Measurements from ENCODE around the gene DSG2.
A peak's percentile ranks its signal among the peaks of the same experiment; 100 is the strongest.
"Not testable (repeated sequence)": the region's sequence is repeated elsewhere in the genome, so short reads cannot be mapped to it uniquely, and the experiment has no call there.

The DSG2 gene

GRCh38 chr18:31497836-31498573 is at the start of gene DSG2:
Gene DSG2 (plus strand): TSS chr18:31498177. CDS start chr18:31498252, 75 bp downstream.
- peak; percentile 6 to 67 (median 66) for DNase-seq

GRCh38 chr18:31450409-31450808 is 47.6 kb upstream of the DSG2 start:
- DNase-seq = no peak

GRCh38 chr18:31451625-31452024 is 46.4 kb upstream of the DSG2 start:
- DNase-seq = no peak

GRCh38 chr18:31454066-31454708 is 43.8 kb upstream of the DSG2 start:
- DNase-seq = no peak

- no peak for DNase-seq
Observed at GRCh38 chr18:31469629-31470028, 28.3 kb upstream of the DSG2 start.

- no peak for DNase-seq
Observed at GRCh38 chr18:31478688-31479087, 19.3 kb upstream of the DSG2 start.

- DNase-seq = no peak
Observed at GRCh38 chr18:31482051-31482450, 15.9 kb upstream of the DSG2 start.

- DNase-seq = no peak
Observed at GRCh38 chr18:31483396-31483795, 14.6 kb upstream of the DSG2 start.

- DNase-seq = no peak
Observed at GRCh38 chr18:31484461-31484860, 13.5 kb upstream of the DSG2 start.

GRCh38 chr18:31486165-31486564 is 11.8 kb upstream of the DSG2 start:
- no peak for DNase-seq

GRCh38 chr18:31487246-31488015 is 10.5 kb upstream of the DSG2 start:
- no peak for DNase-seq

GRCh38 chr18:31489311-31489710 is 8.7 kb upstream of the DSG2 start:
- no peak for DNase-seq

GRCh38 chr18:31490387-31490786 is 7.6 kb upstream of the DSG2 start:
- no peak for DNase-seq

GRCh38 chr18:31490833-31491232 is 7.1 kb upstream of the DSG2 start:
- DNase-seq = no peak

- DNase-seq = no peak
Observed at GRCh38 chr18:31491586-31491985, 6.4 kb upstream of the DSG2 start.

GRCh38 chr18:31492671-31493070 is 5.3 kb upstream of the DSG2 start:
- DNase-seq = no peak

- DNase-seq = no peak
Observed at GRCh38 chr18:31493171-31493570, 4.8 kb upstream of the DSG2 start.

GRCh38 chr18:31493941-31494340 is 4.0 kb upstream of the DSG2 start:
- DNase-seq = no peak

GRCh38 chr18:31494705-31495244 is 3.2 kb upstream of the DSG2 start:
- DNase-seq = not testable (repeated sequence)

- DNase-seq = no peak
Observed at GRCh38 chr18:31497404-31497835, 557 bp upstream of the DSG2 start.

- peak in 2 of 3 experiments; percentile 29 to 44 for DNase-seq
Observed at GRCh38 chr18:31498574-31499524, 872 bp downstream of the DSG2 start.

GRCh38 chr18:31500051-31500688 is 2.2 kb downstream of the DSG2 start:
- DNase-seq = no peak

Measured in NCI-H1417 (cell line).